IMR-90 (cell line): ENCODE results near the gene PSMB2. TPM values are rescaled to one million over a fixed set of nuclear protein-coding genes. Genes with fewer than 3 reads are reported as not detected.

Experiments
- ATAC-seq: fragments of 200-7000 bp; cut with Tn5 transposase; 2 replicates; pipeline ENCODE4 v1.9.1; 2020; ENCODE audit warnings: low read depth, mild to moderate bottlenecking, moderate library complexity
- BruUV-seq: library from RNA; stranded (reverse); fragments of 400-500 nt; replicated peaks from 2 replicates; lab custom pipeline; 2021; lab: Mats Ljungman, UMichigan
- CTCF ChIA-PET: fragments of 300-600 bp; formaldehyde crosslinking; extraction: SDS; loops from one replicate; lab custom pipeline; 2021; ENCODE audit warnings: antibody characterized with exemption; lab: Yijun Ruan, JAX
- POLR2A ChIA-PET: fragments of 300-600 bp; sonication (Branson Sonifier 250); formaldehyde crosslinking; loops from one replicate; lab custom pipeline; 2022; ENCODE audit warnings: antibody characterized with exemption; ENCODE audit not compliant: unreplicated experiment; lab: Charles Lee
- DNase-seq: peaks from one replicate; pipeline ENCODE4 v3.0.0; 2013
- H2AFZ ChIP-seq: replicated peaks from 2 replicates; pipeline ENCODE3; 2013; ENCODE audit warnings: low read length, mild to moderate bottlenecking; ENCODE audit not compliant: poor library complexity
- H2AK5ac ChIP-seq: 2 replicates; pipeline ENCODE4 v1.6.1; 2013; ENCODE audit warnings: low read depth, low read length, inconsistent platforms
- H2AK9ac ChIP-seq: replicated peaks from 2 replicates; pipeline ENCODE3; 2013; ENCODE audit warnings: mild to moderate bottlenecking, low read depth, low read length, moderate library complexity; ENCODE audit not compliant: poor library complexity
- H2BK120ac ChIP-seq: 2 replicates; pipeline ENCODE4 v1.6.1; 2013; ENCODE audit warnings: low read depth, low read length, inconsistent platforms
- H2BK15ac ChIP-seq: 3 replicates; pipeline ENCODE4 v1.6.1; 2013; ENCODE audit warnings: low read depth, low read length, inconsistent platforms
- H2BK20ac ChIP-seq: 2 replicates; pipeline ENCODE4 v1.6.1; 2013; ENCODE audit warnings: low read depth, mild to moderate bottlenecking, inconsistent platforms, low read length, moderate library complexity
- H2BK5ac ChIP-seq: 2 replicates; pipeline ENCODE4 v1.6.1; 2013; ENCODE audit warnings: mild to moderate bottlenecking, low read depth, low read length, inconsistent platforms; ENCODE audit not compliant: poor library complexity, severe bottlenecking
- H3K14ac ChIP-seq: replicated peaks from 2 replicates; pipeline ENCODE4 v1.6.1; 2013; ENCODE audit warnings: low read depth, low read length, inconsistent platforms
- H3K18ac ChIP-seq: 2 replicates; pipeline ENCODE4 v1.6.1; 2013; ENCODE audit warnings: low read depth, low read length, control low read depth
- H3K23ac ChIP-seq: 2 replicates; pipeline ENCODE4 v1.6.1; 2013; ENCODE audit warnings: low read depth, low read length, inconsistent platforms
- H3K27ac ChIP-seq: 2 replicates; pipeline ENCODE4 v1.5.1; 2013; ENCODE audit warnings: mild to moderate bottlenecking, control low read depth, low read length; ENCODE audit not compliant: insufficient read depth
- H3K27me3 ChIP-seq: 2 replicates; pipeline ENCODE4 v1.6.1; 2013; ENCODE audit warnings: low read length; ENCODE audit not compliant: control insufficient read depth, insufficient read depth
- H3K36me3 ChIP-seq: 2 replicates; pipeline ENCODE4 v1.6.1; 2013; ENCODE audit warnings: low read length, mixed read lengths; ENCODE audit not compliant: control insufficient read depth, insufficient read depth
- H3K4ac ChIP-seq: 2 replicates; pipeline ENCODE4 v1.6.1; 2013; ENCODE audit warnings: low read depth, low read length, inconsistent platforms
- H3K4me1 ChIP-seq: 2 replicates; pipeline ENCODE4 v1.6.1; 2013; ENCODE audit warnings: low read length, mixed read lengths; ENCODE audit not compliant: control insufficient read depth, insufficient read depth
- H3K4me2 ChIP-seq: 2 replicates; pipeline ENCODE4 v1.6.1; 2013; ENCODE audit warnings: low read depth, mild to moderate bottlenecking, control low read depth, low read length, moderate library complexity
- H3K4me3 ChIP-seq: 2 replicates; pipeline ENCODE4 v1.5.1; 2013; ENCODE audit warnings: low read depth, mild to moderate bottlenecking, control low read depth, low read length, moderate library complexity; ENCODE audit not compliant: insufficient read depth
- H3K56ac ChIP-seq: 2 replicates; pipeline ENCODE4 v1.6.1; 2013; ENCODE audit warnings: low read length, inconsistent platforms; ENCODE audit not compliant: insufficient read depth; ENCODE audit errors: extremely low read depth
- H3K79me1 ChIP-seq, 2 experiments: 2 replicates each; pipeline ENCODE4 v1.6.1; 2013; ENCODE audit warnings: low read length in 2 of 2, inconsistent platforms in 1 of 2, low read depth in 1 of 2
- H3K9ac ChIP-seq: 2 replicates; pipeline ENCODE4 v1.6.1; 2013; ENCODE audit warnings: low read depth, low read length, control low read depth
- H3K9me1 ChIP-seq: 2 replicates; pipeline ENCODE4 v1.6.1; 2013; ENCODE audit warnings: low read length, inconsistent platforms; ENCODE audit not compliant: insufficient read depth
- H3K9me3 ChIP-seq: 2 replicates; pipeline ENCODE4 v1.6.1; 2013; ENCODE audit warnings: low read length; ENCODE audit not compliant: control insufficient read depth, insufficient read depth
- H4K20me1 ChIP-seq: 2 replicates; pipeline ENCODE4 v1.6.1; 2013; ENCODE audit warnings: low read length, inconsistent platforms; ENCODE audit not compliant: insufficient read depth
- H4K5ac ChIP-seq: 2 replicates; pipeline ENCODE4 v1.6.1; 2013; ENCODE audit warnings: mild to moderate bottlenecking, low read depth, low read length, control low read depth
- H4K8ac ChIP-seq, 2 experiments: 2 replicates each; pipeline ENCODE4 v1.6.1; 2013; ENCODE audit warnings: low read depth in 2 of 2, low read length in 2 of 2, control low read depth in 1 of 2, inconsistent platforms in 1 of 2
- H4K91ac ChIP-seq: 2 replicates; pipeline ENCODE4 v1.6.1; 2013; ENCODE audit warnings: low read depth, low read length, inconsistent platforms; ENCODE audit not compliant: insufficient read depth
- FOS ChIP-seq: fragments of 150-350 bp; IDR thresholded peaks from 2 replicates; pipeline ENCODE4 v1.6.1; 2016; ENCODE audit warnings: low read depth, low read length
- RCOR1 ChIP-seq: IDR thresholded peaks from 2 replicates; pipeline ENCODE4 v1.6.1; 2012; ENCODE audit warnings: mild to moderate bottlenecking, low read length, improper control_type of control experiment; ENCODE audit not compliant: insufficient replicate concordance
- WGBS, 2 experiments: methylation state at CpG; one replicate each; pipeline versions ENCODE4 v1.1.5 to v1.1.7; 2013; ENCODE audit warnings: missing lambda C conversion rate in 2 of 2; ENCODE audit not compliant: insufficient read length in 1 of 2; ENCODE audit errors: extremely low coverage in 2 of 2; 5-methylcytosine and 5-hydroxymethylcytosine counted together
- dilution Hi-C: fragments of 300-500 bp; cut with HindIII; formaldehyde crosslinking; loops from one replicate; pipeline ENCODE4 v1.14.3; 2018; ENCODE audit warnings: low sequenced_read_pairs; ENCODE audit not compliant: unreplicated experiment
- in situ Hi-C: fragments of 300-500 bp; cut with MboI; formaldehyde crosslinking; loops from 3 replicates; pipeline ENCODE4 v1.14.3; 2019; ENCODE audit warnings: low sequenced_read_pairs, inconsistent platforms, mixed read lengths
- intact Hi-C: fragments of 100-400 bp; cut with micrococcal nuclease; formaldehyde crosslinking; loops from 2 replicates; pipeline ENCODE4 v1.10.0; 2022
- polyA plus RNA-seq, 3 experiments: library from polyadenylated mRNA; depleted of rRNA; stranded (reverse); fragments of >200 nt; gene quantifications; 2 replicates each; pipeline ENCODE4 v1.2.3, GENCODE V29; 2012; ENCODE audit warnings: low replicate concordance in 1 of 3
- total RNA-seq: library from RNA; depleted of rRNA; stranded (reverse); fragments of >200 nt; gene quantifications from 2 replicates; pipeline ENCODE4 v1.2.3, GENCODE V29; 2012

PSMB2 gene
- total and polyA plus RNA-seq, 2 of the 4 experiments (the other 2 are of a cell fraction): 23.8 to 86.2 TPM

DNA sequence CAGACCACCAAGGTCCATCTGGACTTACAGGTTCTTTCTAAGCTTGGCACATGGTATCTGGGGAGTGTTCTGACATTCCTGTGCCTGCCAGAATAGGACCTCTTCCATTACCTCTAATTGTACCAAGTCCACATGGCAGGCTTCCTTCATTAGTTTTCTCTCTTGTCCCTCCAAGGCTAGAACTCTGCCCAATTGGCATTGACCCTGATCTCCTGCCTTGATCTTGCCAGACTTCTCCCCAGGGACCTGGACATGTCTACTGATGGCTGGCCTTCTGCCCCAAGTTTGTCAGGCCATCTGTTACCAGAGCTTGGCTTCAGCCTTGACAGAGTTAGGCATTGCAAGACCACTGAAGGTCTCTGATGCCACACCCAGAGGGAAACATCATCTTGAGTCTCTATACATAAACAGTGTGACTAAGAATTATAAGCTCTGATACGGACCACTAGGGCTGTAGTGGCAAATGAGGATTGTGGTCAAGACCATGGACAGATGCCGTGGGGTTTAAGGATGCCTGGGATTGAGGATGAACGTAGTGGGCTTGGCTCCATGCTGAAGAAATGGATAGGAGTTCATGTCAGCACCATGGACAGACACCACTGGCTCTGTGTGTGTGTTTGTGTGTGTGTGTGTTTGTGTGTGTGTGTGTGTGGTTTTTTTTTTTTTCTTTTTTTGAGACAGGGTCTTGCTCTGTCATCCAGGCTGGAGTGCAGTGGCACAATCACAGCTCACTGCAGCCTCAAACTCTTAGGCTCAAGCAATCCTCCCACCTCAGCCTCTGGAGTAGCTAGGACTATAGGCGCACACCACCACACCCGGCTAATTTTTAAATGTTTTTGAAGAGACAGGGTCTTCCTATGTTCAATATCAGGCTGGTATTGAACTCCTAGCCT, 19.5 kb upstream of the PSMB2 start:
- peak; percentile 75 for DNase-seq
- TF ChIP-seq FOS (no peak), RCOR1 (peak; percentile 25)

More for the DNA sequence above, 19.5 kb upstream of the PSMB2 start:
- in situ Hi-C loops: no loop called here
- H2AFZ ChIP-seq: no peak overlapping the region
- H3K14ac ChIP-seq: no peak overlapping the region
- intact Hi-C loops: no loop called here
- H3K56ac ChIP-seq: no peak overlapping the region
- no peak overlapping the region for H4K91ac ChIP-seq
- peak; percentile 67 for ATAC-seq
- H3K36me3 ChIP-seq: no peaks in the 10 kb centered on the region
- no peak overlapping the region for H4K8ac ChIP-seq
- dilution Hi-C loops: no loop called here
- H3K79me1 ChIP-seq: no peaks in the 10 kb centered on the region
- H3K9ac ChIP-seq: no peak overlapping the region
- no peak overlapping the region for H2BK120ac ChIP-seq
- H2BK15ac ChIP-seq: no peak overlapping the region
- ChIA-PET POLR2A (no interaction called here), CTCF (no interaction called here)
- H2AK9ac ChIP-seq: no peak overlapping the region
- no peak overlapping the region for H3K4ac ChIP-seq
- H4K5ac ChIP-seq: no peak overlapping the region
- H3K4me1 ChIP-seq: peaks cover 3% of the 10 kb centered on the region; the same call in 1 of the 2 replicates
- peaks cover 2% of the 10 kb centered on the region; the same call in 1 of the 2 replicates for H3K27me3 ChIP-seq
- no peak overlapping the region for H3K27ac ChIP-seq
- no peak overlapping the region for H2BK5ac ChIP-seq
- no peaks in the 10 kb centered on the region for H4K20me1 ChIP-seq
- H3K4me2 ChIP-seq: no peak overlapping the region
- no peak overlapping the region for H2AK5ac ChIP-seq
- peaks cover 7% of the 10 kb centered on the region for H3K9me1 ChIP-seq
- no CpG with 5 or more reads among the region's 5 CpGs for WGBS, 2 experiments
- H3K18ac ChIP-seq: no peak overlapping the region
- H3K23ac ChIP-seq: no peak overlapping the region
- H3K9me3 ChIP-seq: no peaks in the 10 kb centered on the region
- BruUV-seq: no TSS peak
- H2BK20ac ChIP-seq: no peak overlapping the region
- H3K4me3 ChIP-seq: no peak overlapping the region
